CD14-positive monocyte (primary cell): ENCODE measurements around the gene CNTLN. TPM values are rescaled to one million over a fixed set of nuclear protein-coding genes. Genes with fewer than 3 reads are reported as not detected.
"Not testable (repeated sequence)": the region's sequence is repeated elsewhere in the genome, so short reads cannot be mapped to it uniquely, and the experiment has no call there.

Experiments
- DNase-seq, 3 donors: peaks; one replicate each; pipeline ENCODE4 v3.0.0-alpha.2; 2011 to 2022
- H2AFZ ChIP-seq: 2 replicates; pipeline ENCODE4 v1.6.0; 2012; ENCODE audit warnings: mild to moderate bottlenecking, low read depth, low read length, inconsistent platforms; ENCODE audit not compliant: insufficient read depth, poor library complexity, severe bottlenecking
- H3K27ac ChIP-seq, 2 donors: 1 replicate in 1 of 2; 2 replicates in 1 of 2; pipeline ENCODE4 v1.5.1; 2012 to 2013; ENCODE audit warnings: low read length in 2 of 2, control low read depth in 1 of 2, inconsistent platforms in 1 of 2, low read depth in 1 of 2, mild to moderate bottlenecking in 1 of 2
- H3K27me3 ChIP-seq, 2 donors: one replicate each; pipeline versions ENCODE4 v1.6.0 to v1.6.1; 2011 to 2013; ENCODE audit warnings: low read length in 2 of 2; ENCODE audit not compliant: control insufficient read depth in 2 of 2, insufficient read depth in 2 of 2
- H3K36me3 ChIP-seq, 2 donors: replicated peaks in 1 of 2; 1 replicate in 1 of 2; 2 replicates in 1 of 2; pipeline versions ENCODE4 v1.5.1 to v1.6.1; 2012 to 2013; ENCODE audit warnings: low read length in 2 of 2, control low read depth in 1 of 2, inconsistent platforms in 1 of 2, mild to moderate bottlenecking in 1 of 2; ENCODE audit not compliant: insufficient read depth in 2 of 2, control insufficient read depth in 1 of 2
- H3K4me1 ChIP-seq, 2 donors: 1 replicate in 1 of 2; 2 replicates in 1 of 2; pipeline versions ENCODE4 v1.5.1 to v1.6.1; 2012 to 2013; ENCODE audit warnings: low read length in 2 of 2, control low read depth in 1 of 2, inconsistent platforms in 1 of 2, mild to moderate bottlenecking in 1 of 2, moderate library complexity in 1 of 2; ENCODE audit not compliant: insufficient read depth in 2 of 2, control insufficient read depth in 1 of 2
- H3K4me2 ChIP-seq: replicated peaks from 2 replicates; pipeline ENCODE3; 2012; ENCODE audit warnings: low read length, moderate library complexity, mild to moderate bottlenecking; ENCODE audit not compliant: poor library complexity, severe bottlenecking; ENCODE audit errors: extremely low read depth
- H3K4me3 ChIP-seq, 3 experiments: fragments of 200-600 bp in 1 of 3; sonication (generic) in 1 of 3; replicated peaks in 1 of 3; 1 replicate in 2 of 3; 2 replicates in 1 of 3; pipeline ENCODE4 v1.5.1; 2011 to 2013; ENCODE audit warnings: low read length in 3 of 3, mild to moderate bottlenecking in 3 of 3, control low read depth in 2 of 3, low read depth in 2 of 3, inconsistent platforms in 1 of 3, moderate library complexity in 1 of 3
- H3K79me2 ChIP-seq: 2 replicates; pipeline ENCODE4 v1.6.0; 2012; ENCODE audit warnings: mild to moderate bottlenecking, control low read depth, inconsistent platforms, low read length, moderate library complexity; ENCODE audit not compliant: insufficient read depth
- H3K9ac ChIP-seq: 2 replicates; pipeline ENCODE4 v1.6.0; 2017; ENCODE audit warnings: low read length, mild to moderate bottlenecking; ENCODE audit not compliant: insufficient read depth, poor library complexity, severe bottlenecking
- H3K9me3 ChIP-seq, 2 donors: replicated peaks in 1 of 2; 1 replicate in 1 of 2; 2 replicates in 1 of 2; pipeline versions ENCODE4 v1.5.1 to v1.6.1; 2012 to 2013; ENCODE audit warnings: low read length in 2 of 2, control low read depth in 1 of 2; ENCODE audit not compliant: control insufficient read depth in 1 of 2, insufficient read depth in 1 of 2
- H4K20me1 ChIP-seq: 2 replicates; pipeline ENCODE4 v1.6.0; 2012; ENCODE audit warnings: mild to moderate bottlenecking, low read length, control low read depth, moderate library complexity; ENCODE audit not compliant: insufficient read depth
- H3K27ac Mint-ChIP-seq, 7 donors: one replicate each; pipeline ENCODE4 v1.8.0; 2020; ENCODE audit warnings: mild to moderate bottlenecking in 7 of 7, mixed read lengths in 7 of 7, moderate library complexity in 6 of 7, inconsistent platforms in 2 of 7
- H3K27me3 Mint-ChIP-seq, 3 donors: one replicate each; pipeline ENCODE4 v1.8.0; 2021 to 2022; ENCODE audit warnings: low read depth in 3 of 3, mild to moderate bottlenecking in 3 of 3, mixed read lengths in 3 of 3, moderate library complexity in 3 of 3, inconsistent platforms in 1 of 3
- H3K36me3 Mint-ChIP-seq, 2 donors: one replicate each; pipeline ENCODE4 v1.8.0; 2020; ENCODE audit warnings: mixed read lengths in 2 of 2, inconsistent platforms in 1 of 2, mild to moderate bottlenecking in 1 of 2
- H3K4me1 Mint-ChIP-seq: one replicate; pipeline ENCODE4 v1.8.0; 2020; ENCODE audit warnings: mild to moderate bottlenecking, mixed read lengths
- H3K4me3 Mint-ChIP-seq, 2 donors: one replicate each; pipeline ENCODE4 v1.8.0; 2020; ENCODE audit warnings: mild to moderate bottlenecking in 2 of 2, mixed read lengths in 2 of 2, moderate library complexity in 1 of 2
- H3K9me3 Mint-ChIP-seq, 7 donors: one replicate each; pipeline ENCODE4 v1.8.0; 2020 to 2022; ENCODE audit warnings: mixed read lengths in 7 of 7, mild to moderate bottlenecking in 6 of 7, moderate library complexity in 6 of 7, inconsistent platforms in 2 of 7
- whole genome bisulfite sequencing: methylation state at CpG from one replicate; pipeline ENCODE4 v1.1.5; 2013; ENCODE audit warnings: missing lambda C conversion rate; ENCODE audit not compliant: insufficient coverage; 5-methylcytosine and 5-hydroxymethylcytosine counted together
- intact Hi-C, 2 donors: fragments of 100-400 bp; cut with micrococcal nuclease; formaldehyde crosslinking; loops; one replicate each; pipeline versions ENCODE4 v1.15.0 to v1.15.1; 2023
- polyA plus RNA-seq, 3 donors: library from polyadenylated mRNA; depleted of rRNA in 1 of 3; unstranded in 2 of 3; stranded (reverse) in 1 of 3; fragments of 300-500 nt in 2 of 3; fragments of >200 nt in 1 of 3; fragmentation: Illumina TruSeq in 2 of 3; gene quantifications; 1 replicate in 2 of 3; 2 replicates in 1 of 3; pipeline ENCODE4 v1.2.3, GENCODE V29; 2012 to 2021
- TF ChIP-seq, protein P1 (sequence below): fragments of 200-600 bp; IDR thresholded peaks from one replicate; pipeline ENCODE4 v1.8.0; 2022; ENCODE audit warnings: antibody characterized with exemption, mild to moderate bottlenecking

Gene CNTLN
- polyA plus RNA-seq, 3 donors: 2.2 to 5.6 (median 4.0) TPM

DNA sequence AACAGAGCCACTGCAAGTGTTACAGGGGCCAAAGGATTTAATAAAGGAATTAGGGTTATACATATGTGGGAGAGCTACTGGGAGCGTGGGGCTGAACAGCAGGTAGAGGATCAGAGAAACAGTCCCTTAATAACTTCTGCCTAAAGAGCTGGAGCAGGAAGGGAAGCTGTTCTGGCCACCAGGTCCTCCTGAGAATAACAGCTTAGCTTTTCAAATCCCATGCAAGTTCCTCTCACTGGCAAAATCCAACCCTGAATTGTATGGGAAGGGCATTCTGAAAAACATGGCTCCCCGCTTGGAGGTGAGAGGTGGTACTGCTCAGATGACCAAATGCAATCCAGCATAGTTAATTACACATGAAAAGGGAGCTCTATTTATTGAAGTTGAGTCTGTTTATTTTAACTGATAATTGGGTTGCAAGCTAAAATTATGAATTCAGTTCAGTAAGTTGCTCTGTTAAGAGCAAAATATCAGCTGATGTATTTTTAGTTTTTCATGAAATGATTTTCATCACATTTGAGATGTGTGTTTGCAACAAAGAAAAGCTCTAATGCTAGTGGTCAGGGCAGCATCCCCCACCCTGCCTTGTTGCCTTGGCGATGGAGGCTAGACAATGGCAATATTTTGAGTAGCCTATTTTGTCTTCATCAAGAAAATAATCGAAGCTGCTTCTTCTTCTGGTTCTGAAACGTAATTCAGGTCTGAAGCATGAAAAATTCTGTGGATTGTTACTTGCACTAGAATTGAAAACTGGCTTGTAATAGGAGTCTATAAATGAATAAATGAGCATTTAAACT lies 385.6 kb downstream of the CNTLN start:
- H3K36me3 ChIP-seq: no peaks in the 10 kb centered on the region
- Mint-ChIP-seq H3K27ac (no peak overlapping the region), H3K4me1 (peaks cover 2% of the 10 kb centered on the region), H3K36me3 (no peaks in the 10 kb centered on the region), H3K27me3 (no peaks in the 10 kb centered on the region), H3K4me3 (no peak overlapping the region), H3K9me3 (no peaks in the 10 kb centered on the region)
- no peak overlapping the region for H2AFZ ChIP-seq
- no peak for DNase-seq
- intact Hi-C loops: no loop called here
- no peaks in the 10 kb centered on the region for H3K79me2 ChIP-seq
- no peak overlapping the region for H3K4me2 ChIP-seq
- TF ChIP-seq, protein P1, sequence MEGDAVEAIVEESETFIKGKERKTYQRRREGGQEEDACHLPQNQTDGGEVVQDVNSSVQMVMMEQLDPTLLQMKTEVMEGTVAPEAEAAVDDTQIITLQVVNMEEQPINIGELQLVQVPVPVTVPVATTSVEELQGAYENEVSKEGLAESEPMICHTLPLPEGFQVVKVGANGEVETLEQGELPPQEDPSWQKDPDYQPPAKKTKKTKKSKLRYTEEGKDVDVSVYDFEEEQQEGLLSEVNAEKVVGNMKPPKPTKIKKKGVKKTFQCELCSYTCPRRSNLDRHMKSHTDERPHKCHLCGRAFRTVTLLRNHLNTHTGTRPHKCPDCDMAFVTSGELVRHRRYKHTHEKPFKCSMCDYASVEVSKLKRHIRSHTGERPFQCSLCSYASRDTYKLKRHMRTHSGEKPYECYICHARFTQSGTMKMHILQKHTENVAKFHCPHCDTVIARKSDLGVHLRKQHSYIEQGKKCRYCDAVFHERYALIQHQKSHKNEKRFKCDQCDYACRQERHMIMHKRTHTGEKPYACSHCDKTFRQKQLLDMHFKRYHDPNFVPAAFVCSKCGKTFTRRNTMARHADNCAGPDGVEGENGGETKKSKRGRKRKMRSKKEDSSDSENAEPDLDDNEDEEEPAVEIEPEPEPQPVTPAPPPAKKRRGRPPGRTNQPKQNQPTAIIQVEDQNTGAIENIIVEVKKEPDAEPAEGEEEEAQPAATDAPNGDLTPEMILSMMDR: no peak
- H3K4me1 ChIP-seq: no peaks in the 10 kb centered on the region
- no peak overlapping the region for H3K27ac ChIP-seq
- no peaks in the 10 kb centered on the region for H3K27me3 ChIP-seq
- no peaks in the 10 kb centered on the region for H3K9me3 ChIP-seq
- no peaks in the 10 kb centered on the region for H4K20me1 ChIP-seq
- WGBS: no CpG with 5 or more reads among the region's 5 CpGs
- H3K4me3 ChIP-seq: no peak overlapping the region
- H3K9ac ChIP-seq: no peak overlapping the region

DNA sequence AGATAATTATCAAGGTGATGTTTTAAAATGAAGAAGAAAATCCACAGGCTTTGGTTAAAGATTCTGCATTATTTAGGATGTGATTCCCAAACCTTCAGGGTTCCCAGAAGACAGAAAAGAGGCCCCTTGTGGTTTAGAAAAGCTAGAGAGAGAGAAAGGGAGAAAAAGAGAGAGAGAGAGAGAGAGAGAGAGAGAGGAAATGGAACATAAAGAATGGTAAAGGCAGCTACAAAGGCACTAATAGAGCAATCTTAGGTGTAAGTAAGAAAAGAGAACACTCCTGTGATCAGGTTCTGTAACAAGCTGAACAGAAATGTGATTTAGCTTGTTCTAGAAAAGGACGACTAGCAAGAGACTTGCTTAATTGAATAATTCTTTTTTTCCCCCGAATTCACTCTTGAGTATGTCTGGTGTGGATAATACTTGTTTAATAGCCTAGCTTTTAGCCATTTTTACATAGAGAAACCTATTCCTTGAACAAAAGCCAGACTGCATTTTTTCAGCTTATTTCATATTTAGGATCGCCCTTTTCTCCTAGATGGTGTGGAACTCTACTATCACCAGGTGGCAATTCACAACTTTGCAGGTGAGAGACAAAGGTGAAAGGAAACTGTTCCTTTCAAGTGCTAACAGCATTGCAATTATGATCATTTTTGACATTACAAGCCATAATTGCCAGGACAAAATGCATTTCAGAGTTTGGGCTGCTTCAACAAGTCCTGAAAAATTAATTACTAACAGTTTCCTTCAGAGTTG lies 386.4 kb downstream of the CNTLN start:
- TF ChIP-seq, protein P1: no peak
- no CpG with 5 or more reads among the region's 3 CpGs for WGBS
- Histone ChIP-seq H3K9me3 (no peaks in the 10 kb centered on the region), H3K4me1 (no peaks in the 10 kb centered on the region), H2AFZ (no peak overlapping the region), H3K27ac (no peak overlapping the region), H3K4me2 (no peak overlapping the region), H3K36me3 (no peaks in the 10 kb centered on the region), H3K9ac (no peak overlapping the region), H3K79me2 (no peaks in the 10 kb centered on the region), H4K20me1 (no peaks in the 10 kb centered on the region), H3K27me3 (no peaks in the 10 kb centered on the region), H3K4me3 (no peak overlapping the region)
- H3K27ac Mint-ChIP-seq: no peak overlapping the region
- H3K4me1 Mint-ChIP-seq: peaks cover 2% of the 10 kb centered on the region
- H3K9me3 Mint-ChIP-seq: peaks cover 0 to 2% (median 0%) of the 10 kb centered on the region in 7 donors
- intact Hi-C loops: no loop called here
- no peak for DNase-seq
- no peak overlapping the region for H3K4me3 Mint-ChIP-seq
- H3K27me3 Mint-ChIP-seq: no peaks in the 10 kb centered on the region
- H3K36me3 Mint-ChIP-seq: no peaks in the 10 kb centered on the region

DNA sequence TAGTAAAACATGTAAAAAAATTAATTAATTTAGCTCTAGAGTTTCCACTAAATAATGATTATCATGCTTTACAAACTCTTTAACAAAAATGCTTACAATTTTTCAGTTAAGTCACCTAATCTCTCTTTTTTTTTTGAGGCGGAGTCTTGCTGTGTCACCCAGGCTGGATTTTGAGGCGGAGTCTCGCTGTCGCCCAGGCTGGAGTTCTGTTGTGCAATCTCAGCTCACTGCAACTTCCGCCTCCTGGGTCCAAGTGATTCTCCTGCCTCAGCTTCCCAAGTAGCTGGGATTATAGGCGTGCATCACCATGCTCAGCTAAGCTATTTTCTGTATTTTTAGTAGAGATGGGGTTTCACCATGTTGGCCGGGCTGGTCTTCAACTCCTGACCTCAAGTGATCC lies 391.9 kb downstream of the CNTLN start:
- H2AFZ ChIP-seq, H3K27ac Mint-ChIP-seq, H3K79me2 ChIP-seq, H3K4me3 Mint-ChIP-seq, H3K9ac ChIP-seq, H3K27me3 Mint-ChIP-seq, DNase-seq, H3K4me1 Mint-ChIP-seq, H3K9me3 Mint-ChIP-seq, H3K27ac ChIP-seq, intact Hi-C loops, H3K27me3 ChIP-seq, H3K36me3 ChIP-seq, H3K36me3 Mint-ChIP-seq, H4K20me1 ChIP-seq, H3K4me3 ChIP-seq, H3K9me3 ChIP-seq, H3K4me1 ChIP-seq, H3K4me2 ChIP-seq: not testable (repeated sequence)
- WGBS: 65% methylated on average over 5 of the region's 7 CpGs
